ENCODE results near the gene CD83.

CD83 gene

GRCh38 chr6:14100138-14100537, 17.4 kb upstream of the CD83 start:
- H3K36me3 ChIP-seq (ENCODE audit: insufficient read depth, low read length), result no peaks in the 10 kb centered on the region
- no peak overlapping the region for H2AFZ ChIP-seq (ENCODE audit: low read depth, low read length)
- H3K9me3 ChIP-seq (ENCODE audit: low read length), result no peaks in the 10 kb centered on the region
- peaks cover 3% of the 10 kb centered on the region for H3K27me3 ChIP-seq (ENCODE audit: insufficient read depth, low read length)
- no peaks in the 10 kb centered on the region for H3K4me1 ChIP-seq (ENCODE audit: insufficient read depth, low read length)
- no peak overlapping the region for H3K4me3 ChIP-seq (ENCODE audit: low read length)

- Histone ChIP-seq H2AFZ (ENCODE audit: low read depth, low read length) (no peak overlapping the region), H3K36me3 (ENCODE audit: insufficient read depth, low read length) (no peaks in the 10 kb centered on the region), H3K4me3 (ENCODE audit: low read length) (no peak overlapping the region), H3K4me1 (ENCODE audit: insufficient read depth, low read length) (no peaks in the 10 kb centered on the region), H3K9me3 (ENCODE audit: low read length) (no peaks in the 10 kb centered on the region), H3K27me3 (ENCODE audit: insufficient read depth, low read length) (peaks cover 3% of the 10 kb centered on the region)
These were observed 16.6 kb upstream of the CD83 start for GRCh38 chr6:14100966-14101365.

DNA sequence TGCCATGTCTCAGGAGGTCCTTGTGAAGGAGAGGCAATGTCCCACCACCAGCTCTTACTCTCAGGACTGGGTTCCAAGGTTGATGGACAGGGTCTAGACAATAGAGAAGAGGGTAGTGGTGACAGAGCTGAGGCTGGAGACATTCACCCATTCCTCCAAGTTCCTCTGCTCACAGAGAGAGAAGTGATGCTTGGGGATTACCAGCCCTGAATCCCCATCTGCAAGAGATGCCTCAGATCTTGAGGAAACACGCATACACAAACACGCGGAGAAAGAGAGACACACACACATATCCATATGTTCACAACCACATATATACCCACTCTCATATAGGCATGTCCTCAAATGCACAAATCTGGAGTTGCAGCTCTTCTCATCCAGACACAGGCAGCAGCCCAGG, 15.2 kb upstream of the CD83 start:
- Histone ChIP-seq H3K4me3 (ENCODE audit: low read length) (no peak overlapping the region), H3K4me1 (ENCODE audit: insufficient read depth, low read length) (no peaks in the 10 kb centered on the region), H3K36me3 (ENCODE audit: insufficient read depth, low read length) (no peaks in the 10 kb centered on the region), H2AFZ (ENCODE audit: low read depth, low read length) (no peak overlapping the region), H3K9me3 (ENCODE audit: low read length) (peaks cover 4% of the 10 kb centered on the region), H3K27me3 (ENCODE audit: insufficient read depth, low read length) (peaks cover 3% of the 10 kb centered on the region)

DNA sequence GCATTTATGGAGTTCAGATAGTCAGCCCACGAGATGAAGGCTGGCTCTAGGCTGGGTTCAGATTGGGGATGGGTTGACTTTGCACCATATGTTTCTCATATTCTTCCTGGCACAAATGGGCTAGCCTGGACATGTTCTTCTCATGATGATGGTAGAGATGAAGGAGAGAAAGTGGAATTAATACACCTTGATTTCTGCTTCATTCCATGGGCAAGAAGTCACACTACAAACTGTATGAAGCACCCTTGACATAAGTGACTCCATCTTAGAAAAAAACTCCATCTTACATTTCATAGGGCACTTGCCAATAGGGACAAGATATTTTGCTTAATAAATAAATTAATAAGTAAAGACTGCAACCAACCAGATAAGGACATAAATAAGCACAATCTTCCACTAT, 12.0 kb upstream of the CD83 start:
- Histone ChIP-seq H3K4me3 (ENCODE audit: low read length) (no peak overlapping the region), H2AFZ (ENCODE audit: low read depth, low read length) (no peak overlapping the region), H3K4me1 (ENCODE audit: insufficient read depth, low read length) (no peaks in the 10 kb centered on the region), H3K36me3 (ENCODE audit: insufficient read depth, low read length) (no peaks in the 10 kb centered on the region), H3K27me3 (ENCODE audit: insufficient read depth, low read length) (peaks cover 2% of the 10 kb centered on the region), H3K9me3 (ENCODE audit: low read length) (peaks cover 4% of the 10 kb centered on the region)

- no peak overlapping the region for H3K4me3 ChIP-seq (ENCODE audit: low read length)
- no peaks in the 10 kb centered on the region for H3K36me3 ChIP-seq (ENCODE audit: insufficient read depth, low read length)
- no peaks in the 10 kb centered on the region for H3K27me3 ChIP-seq (ENCODE audit: insufficient read depth, low read length)
These were observed 10.6 kb upstream of the CD83 start for GRCh38 chr6:14107000-14107399.

DNA sequence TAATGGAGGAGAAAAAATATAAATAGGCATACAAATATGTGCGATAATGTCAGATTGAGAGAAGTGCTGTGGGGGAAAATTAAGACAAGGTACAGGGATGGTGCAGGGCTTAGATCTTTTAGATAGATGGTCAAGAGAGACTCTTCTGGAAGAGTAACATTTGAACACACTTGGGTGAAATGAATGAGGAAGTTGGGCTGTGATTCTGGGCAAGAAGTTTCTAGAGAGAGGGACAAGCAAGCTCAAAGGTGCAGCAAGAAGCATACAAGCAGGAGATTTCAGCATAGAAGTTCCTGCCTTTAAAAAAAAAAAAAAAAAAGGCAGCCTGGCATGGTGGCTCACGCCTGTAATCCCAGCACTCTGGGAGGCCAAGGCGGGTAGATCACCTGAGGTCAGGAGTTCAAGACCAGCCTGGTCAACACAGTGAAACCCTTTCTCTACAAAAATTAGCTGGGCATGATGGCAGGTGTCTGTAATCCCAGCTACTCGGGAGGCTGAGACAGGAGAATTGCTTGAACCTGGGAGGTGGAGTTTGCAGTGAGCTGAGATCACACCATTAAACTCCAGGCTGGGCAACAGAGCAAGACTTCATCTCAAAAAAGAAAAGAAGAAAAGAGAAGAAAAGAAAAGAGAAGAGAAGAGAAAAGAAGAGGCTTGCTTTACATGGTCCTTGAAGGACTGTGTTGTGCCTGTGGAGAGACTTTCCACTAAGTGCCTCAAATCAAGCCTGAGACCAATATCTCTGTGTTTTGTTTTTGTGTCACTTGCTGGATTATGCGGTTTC, 9.7 kb upstream of the CD83 start:
- peaks cover 4% of the 10 kb centered on the region for H3K9me3 ChIP-seq (ENCODE audit: low read length)
- H2AFZ ChIP-seq (ENCODE audit: low read depth, low read length), result no peak overlapping the region
- H3K4me3 ChIP-seq (ENCODE audit: low read length), result no peak overlapping the region
- no peaks in the 10 kb centered on the region for H3K4me1 ChIP-seq (ENCODE audit: insufficient read depth, low read length)
- H3K27me3 ChIP-seq (ENCODE audit: insufficient read depth, low read length), result no peaks in the 10 kb centered on the region
- no peaks in the 10 kb centered on the region for H3K36me3 ChIP-seq (ENCODE audit: insufficient read depth, low read length)

More at GRCh38 chr6:14107000-14107399, 10.6 kb upstream of the CD83 start:
- Histone ChIP-seq H3K4me1 (ENCODE audit: insufficient read depth, low read length) (no peaks in the 10 kb centered on the region), H3K9me3 (ENCODE audit: low read length) (peaks cover 4% of the 10 kb centered on the region), H2AFZ (ENCODE audit: low read depth, low read length) (no peak overlapping the region)

DNA sequence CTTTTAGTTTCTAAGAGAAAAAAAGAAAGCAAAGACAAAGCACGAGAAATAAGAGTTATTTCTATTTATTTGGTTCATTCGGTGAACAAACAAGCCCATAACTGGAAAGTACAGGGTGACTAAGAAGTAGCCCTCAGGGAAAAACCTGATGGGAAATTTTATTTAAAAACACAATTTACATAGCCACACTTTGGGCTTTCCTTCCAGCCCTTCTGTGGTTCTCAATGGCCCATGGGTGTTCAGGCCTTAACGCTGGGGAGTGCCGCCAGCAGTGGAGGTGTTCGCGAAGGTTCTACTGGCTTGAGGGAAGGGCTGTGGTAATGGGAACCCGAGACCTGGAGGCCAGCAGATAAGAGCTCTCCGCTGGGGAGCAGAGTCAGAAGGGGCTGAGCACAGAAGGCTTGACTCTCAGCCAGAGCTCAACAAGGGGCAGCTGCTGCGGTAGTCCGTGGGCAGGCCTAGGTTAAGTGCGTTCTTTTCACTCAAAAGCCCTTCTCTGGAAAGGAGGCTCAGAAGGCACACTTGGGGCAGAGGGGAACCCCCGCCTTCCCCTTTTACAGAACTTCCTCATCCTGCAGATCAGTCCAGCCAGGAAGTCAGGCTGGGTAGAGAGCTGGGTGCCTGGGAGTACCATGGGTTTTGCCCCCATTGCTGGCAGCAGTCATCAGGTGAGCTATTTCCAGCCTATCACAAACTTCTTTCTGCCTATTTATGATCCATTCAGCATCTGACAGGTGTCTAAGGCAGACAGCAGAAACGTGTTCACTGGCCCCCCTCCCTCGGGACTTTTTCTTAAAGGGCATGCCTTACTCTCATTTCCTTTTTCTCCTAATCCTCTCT, 8.8 kb upstream of the CD83 start:
- H3K9me3 ChIP-seq (ENCODE audit: low read length), result peaks cover 4% of the 10 kb centered on the region
- no peak overlapping the region for H3K4me3 ChIP-seq (ENCODE audit: low read length)
- H2AFZ ChIP-seq (ENCODE audit: low read depth, low read length), result no peak overlapping the region
- no peaks in the 10 kb centered on the region for H3K36me3 ChIP-seq (ENCODE audit: insufficient read depth, low read length)
- no peaks in the 10 kb centered on the region for H3K27me3 ChIP-seq (ENCODE audit: insufficient read depth, low read length)
- H3K4me1 ChIP-seq (ENCODE audit: insufficient read depth, low read length), result no peaks in the 10 kb centered on the region

- Histone ChIP-seq H3K4me3 (ENCODE audit: low read length) (no peak overlapping the region), H3K9me3 (ENCODE audit: low read length) (peaks cover 4% of the 10 kb centered on the region), H3K27me3 (ENCODE audit: insufficient read depth, low read length) (no peaks in the 10 kb centered on the region), H3K4me1 (ENCODE audit: insufficient read depth, low read length) (no peaks in the 10 kb centered on the region), H3K36me3 (ENCODE audit: insufficient read depth, low read length) (no peaks in the 10 kb centered on the region), H2AFZ (ENCODE audit: low read depth, low read length) (no peak overlapping the region)
These were observed 8.2 kb upstream of the CD83 start for GRCh38 chr6:14109411-14109826.

DNA sequence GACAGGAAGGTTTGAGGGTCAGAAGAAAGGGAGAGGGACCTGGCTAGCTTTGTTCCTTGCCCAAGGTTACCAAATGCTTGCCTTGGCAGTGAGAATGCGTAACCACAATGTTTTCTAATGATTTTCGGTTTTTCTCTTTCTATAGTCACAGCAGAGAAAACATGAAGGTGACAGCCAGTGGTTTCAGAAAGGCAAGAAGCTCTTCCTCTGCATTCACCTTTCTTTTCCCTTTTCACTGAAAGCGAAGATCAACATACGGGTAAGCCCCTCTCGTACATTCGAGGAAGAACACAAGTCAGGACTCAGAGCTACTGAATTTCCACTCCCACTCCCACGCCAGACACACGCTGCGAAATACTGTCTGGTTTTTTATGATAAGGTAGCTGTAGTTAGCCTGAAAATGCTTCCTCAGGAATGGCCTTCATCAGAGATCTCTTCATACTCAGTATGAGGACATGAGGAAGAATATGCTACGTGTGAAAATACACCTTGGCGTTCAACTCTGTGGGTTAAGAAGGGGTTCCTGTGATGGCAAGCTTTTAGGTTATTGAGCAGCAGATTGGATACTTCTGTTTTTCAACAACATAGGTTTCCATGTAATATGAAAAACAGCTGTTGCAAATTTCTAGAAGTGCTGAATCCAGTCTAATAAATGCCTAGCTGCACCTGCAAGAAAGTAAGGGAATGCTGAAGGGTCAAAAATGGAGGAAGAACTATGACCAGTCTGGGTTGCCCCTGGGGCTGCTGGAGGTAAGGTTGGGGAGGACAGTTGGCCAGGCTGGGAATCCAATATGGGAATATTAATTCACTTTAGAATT, 7.4 kb upstream of the CD83 start:
- H2AFZ ChIP-seq (ENCODE audit: low read depth, low read length), result no peak overlapping the region
- no peaks in the 10 kb centered on the region for H3K27me3 ChIP-seq (ENCODE audit: insufficient read depth, low read length)
- no peaks in the 10 kb centered on the region for H3K36me3 ChIP-seq (ENCODE audit: insufficient read depth, low read length)
- no peak overlapping the region for H3K4me3 ChIP-seq (ENCODE audit: low read length)
- H3K4me1 ChIP-seq (ENCODE audit: insufficient read depth, low read length), result no peaks in the 10 kb centered on the region
- peaks cover 4% of the 10 kb centered on the region for H3K9me3 ChIP-seq (ENCODE audit: low read length)

GRCh38 chr6:14113976-14114375, 3.6 kb upstream of the CD83 start:
- Histone ChIP-seq H3K4me3 (ENCODE audit: low read length) (no peak overlapping the region), H2AFZ (ENCODE audit: low read depth, low read length) (no peak overlapping the region), H3K4me1 (ENCODE audit: insufficient read depth, low read length) (no peaks in the 10 kb centered on the region), H3K27me3 (ENCODE audit: insufficient read depth, low read length) (no peaks in the 10 kb centered on the region), H3K36me3 (ENCODE audit: insufficient read depth, low read length) (no peaks in the 10 kb centered on the region), H3K9me3 (ENCODE audit: low read length) (no peaks in the 10 kb centered on the region)

GRCh38 chr6:14118091-14118439, 493 bp downstream of the CD83 start:
- H2AFZ ChIP-seq (ENCODE audit: low read depth, low read length), result peak overlapping the region; percentile 92
- no peaks in the 10 kb centered on the region for H3K36me3 ChIP-seq (ENCODE audit: insufficient read depth, low read length)
- H3K4me3 ChIP-seq (ENCODE audit: low read length), result peak overlapping the region; percentile 86
- no peaks in the 10 kb centered on the region for H3K9me3 ChIP-seq (ENCODE audit: low read length)
- no peaks in the 10 kb centered on the region for H3K27me3 ChIP-seq (ENCODE audit: insufficient read depth, low read length)
- H3K4me1 ChIP-seq (ENCODE audit: insufficient read depth, low read length), result no peaks in the 10 kb centered on the region

GRCh38 chr6:14118446-14118845, 874 bp downstream of the CD83 start:
- no peaks in the 10 kb centered on the region for H3K36me3 ChIP-seq (ENCODE audit: insufficient read depth, low read length)
- H3K9me3 ChIP-seq (ENCODE audit: low read length), result no peaks in the 10 kb centered on the region
- no peak overlapping the region for H2AFZ ChIP-seq (ENCODE audit: low read depth, low read length)
- H3K4me1 ChIP-seq (ENCODE audit: insufficient read depth, low read length), result no peaks in the 10 kb centered on the region
- no peaks in the 10 kb centered on the region for H3K27me3 ChIP-seq (ENCODE audit: insufficient read depth, low read length)
- H3K4me3 ChIP-seq (ENCODE audit: low read length), result peak overlapping the region; percentile 86

GRCh38 chr6:14119784-14120183, 2.2 kb downstream of the CD83 start:
- Histone ChIP-seq H3K9me3 (ENCODE audit: low read length) (no peaks in the 10 kb centered on the region), H2AFZ (ENCODE audit: low read depth, low read length) (no peak overlapping the region), H3K27me3 (ENCODE audit: insufficient read depth, low read length) (no peaks in the 10 kb centered on the region), H3K4me1 (ENCODE audit: insufficient read depth, low read length) (no peaks in the 10 kb centered on the region), H3K36me3 (ENCODE audit: insufficient read depth, low read length) (no peaks in the 10 kb centered on the region), H3K4me3 (ENCODE audit: low read length) (no peak overlapping the region)

Data from neuron (in vitro differentiated cells).